GM21381 (cell line): ENCODE measurements around the gene CST8.

Experiments
- ATAC-seq: cut with Tn5 transposase; IDR thresholded peaks from one replicate; pipeline ENCODE4 v1.9.1; 2021; ENCODE audit warnings: mild to moderate bottlenecking, moderate library complexity; ENCODE audit not compliant: unreplicated experiment

Gene CST8

DNA sequence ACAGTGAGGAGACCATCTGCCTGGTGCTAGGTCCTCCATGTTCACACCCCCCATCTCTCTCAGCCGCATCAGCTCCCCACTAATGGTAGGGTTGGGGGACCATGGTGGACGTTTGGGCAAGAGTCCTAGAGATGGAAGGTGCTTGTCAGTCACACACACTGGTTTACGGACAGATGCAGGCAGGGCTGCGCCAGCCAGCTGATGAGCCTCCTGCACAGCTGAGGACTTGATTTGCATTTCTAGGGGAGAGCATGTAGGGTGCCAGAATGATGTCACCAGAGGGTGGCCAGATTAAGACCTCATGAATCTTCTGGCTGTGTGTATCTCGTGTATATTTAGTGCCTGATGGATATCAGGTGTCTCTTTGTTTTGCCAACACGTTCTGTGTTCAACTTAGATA, 28.6 kb downstream of the CST8 start:
- no peak for ATAC-seq

DNA sequence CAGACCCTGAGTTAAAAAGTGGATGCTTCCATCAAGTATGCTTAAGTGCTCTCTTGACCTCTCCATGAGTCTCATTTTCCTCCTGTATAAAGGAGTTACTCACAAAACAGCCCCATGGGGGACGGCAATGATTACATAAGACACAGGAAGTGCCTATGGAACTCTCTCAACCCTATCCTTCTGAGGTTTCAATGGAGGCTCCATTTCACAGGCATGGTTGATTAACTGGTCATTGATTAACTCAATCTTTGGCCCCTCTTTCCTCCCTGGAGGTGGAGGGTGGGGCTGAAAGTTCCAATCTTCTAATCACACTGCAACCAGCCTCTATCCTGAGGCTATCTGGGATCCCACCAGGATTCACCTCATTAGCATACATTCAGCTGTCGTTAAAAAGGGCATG, 29.3 kb downstream of the CST8 start:
- ATAC-seq: no peak

DNA sequence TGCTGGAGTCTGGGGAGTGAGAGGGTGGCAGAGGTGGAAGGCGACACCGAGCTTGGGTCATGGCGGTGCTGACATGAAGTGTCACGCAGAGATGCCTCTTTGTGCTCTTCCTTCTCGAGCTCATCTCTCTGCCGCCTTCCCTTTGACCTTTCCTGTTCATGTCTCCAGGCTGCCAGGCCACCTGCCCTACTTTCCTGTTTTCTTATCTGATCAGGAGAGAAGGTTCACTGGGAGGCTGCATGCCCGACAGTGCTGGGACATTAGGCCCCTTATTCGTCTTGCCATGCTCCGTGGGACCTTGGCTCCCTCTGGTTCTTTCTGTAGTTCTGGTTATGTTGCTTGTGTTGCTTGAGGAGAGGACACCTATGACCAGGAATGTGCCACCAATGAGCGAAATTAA, 33.2 kb downstream of the CST8 start:
- no peak for ATAC-seq

DNA sequence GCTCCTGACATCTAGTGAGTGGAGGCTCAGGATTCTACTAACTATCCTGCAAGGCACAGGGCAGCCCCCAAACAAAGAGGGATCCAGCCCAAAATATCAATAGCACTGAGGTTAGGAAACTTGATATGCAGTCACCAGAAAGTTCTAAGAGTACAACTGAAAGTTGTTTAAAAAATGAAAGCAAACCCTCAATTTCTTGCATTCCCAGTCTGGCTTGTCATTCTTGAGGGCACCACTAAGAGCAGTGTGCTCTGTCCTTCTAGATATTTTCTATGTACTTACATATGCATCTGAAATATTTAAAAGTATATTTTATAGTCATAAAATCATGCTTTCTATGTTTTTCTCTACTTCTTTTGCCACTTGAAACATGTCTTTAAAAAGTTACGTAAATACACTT, 35.9 kb downstream of the CST8 start:
- ATAC-seq: no peak

DNA sequence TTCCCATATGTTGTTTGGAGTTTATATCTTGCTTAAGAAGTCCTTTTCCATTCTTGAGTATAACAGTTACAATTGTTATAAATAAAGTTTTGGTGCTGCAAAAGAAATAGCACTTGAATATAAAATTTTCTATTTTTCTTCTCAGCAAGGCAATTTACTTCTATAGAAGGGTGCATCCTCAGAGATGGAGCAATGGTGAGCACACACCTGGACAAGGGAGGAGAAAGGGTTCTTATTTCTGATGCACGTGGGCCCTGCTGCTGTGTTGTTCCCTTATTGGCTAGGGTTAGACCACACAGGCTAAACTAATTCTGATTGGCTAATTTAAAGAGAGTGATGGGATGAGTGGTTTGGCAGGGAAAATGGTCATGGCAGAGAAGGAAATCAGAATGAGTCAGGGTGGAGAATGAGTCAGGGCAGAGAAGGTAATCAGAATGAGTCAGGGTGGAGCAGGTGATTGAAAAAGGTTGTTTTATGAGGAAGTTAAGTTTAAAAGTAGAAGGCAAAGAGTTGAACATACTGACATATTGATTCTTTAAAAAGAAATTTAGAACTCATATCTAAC, 38.0 kb downstream of the CST8 start:
- ATAC-seq: no peak

DNA sequence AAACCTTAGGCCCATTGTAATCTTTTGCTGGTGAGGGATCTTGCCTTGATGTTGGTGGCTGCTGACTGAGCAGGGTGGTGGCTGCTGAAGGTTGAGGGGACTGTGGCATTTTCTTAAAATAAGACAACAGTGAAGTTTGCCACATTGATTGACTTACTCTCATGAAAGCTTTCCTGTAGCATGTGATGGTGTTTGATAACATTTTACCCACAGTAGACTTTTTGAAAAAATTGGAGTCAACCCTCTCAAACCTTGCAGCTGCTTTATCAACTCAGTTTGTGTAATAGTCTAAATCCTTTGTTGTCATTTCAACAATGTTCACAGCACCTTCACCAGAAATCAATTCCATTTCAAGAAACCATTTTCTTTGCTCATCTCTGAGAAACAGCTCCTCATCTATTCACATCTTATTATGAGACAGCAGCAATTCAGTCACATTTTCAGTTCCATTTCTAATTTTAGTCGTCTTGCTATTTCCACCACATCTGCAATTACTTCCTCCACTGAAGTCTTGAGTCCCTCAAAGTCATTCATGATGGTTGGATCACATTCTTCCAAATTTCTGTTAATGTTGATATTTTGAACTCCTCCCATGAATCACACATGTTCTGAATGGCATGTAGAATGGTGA, 40.1 kb downstream of the CST8 start:
- ATAC-seq: no peak

DNA sequence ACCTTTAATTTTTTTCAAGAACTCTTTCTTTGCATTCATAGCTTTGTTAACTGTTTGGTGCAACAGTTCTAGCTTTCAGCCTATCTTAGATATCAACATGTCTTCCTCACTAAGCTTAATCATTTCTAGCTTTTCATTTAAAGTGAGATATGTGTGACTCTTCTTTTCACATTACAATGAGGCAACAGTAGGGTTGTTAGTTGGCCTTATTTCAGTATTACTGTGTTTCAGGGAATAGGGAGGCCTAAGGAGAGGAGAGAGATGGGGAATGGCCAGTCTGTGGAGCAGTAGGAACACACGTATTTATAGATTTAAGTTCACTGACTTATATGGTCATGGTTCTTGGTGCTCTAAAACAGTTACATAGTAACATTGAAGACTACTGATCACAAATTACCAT, 41.6 kb downstream of the CST8 start:
- ATAC-seq: no peak

DNA sequence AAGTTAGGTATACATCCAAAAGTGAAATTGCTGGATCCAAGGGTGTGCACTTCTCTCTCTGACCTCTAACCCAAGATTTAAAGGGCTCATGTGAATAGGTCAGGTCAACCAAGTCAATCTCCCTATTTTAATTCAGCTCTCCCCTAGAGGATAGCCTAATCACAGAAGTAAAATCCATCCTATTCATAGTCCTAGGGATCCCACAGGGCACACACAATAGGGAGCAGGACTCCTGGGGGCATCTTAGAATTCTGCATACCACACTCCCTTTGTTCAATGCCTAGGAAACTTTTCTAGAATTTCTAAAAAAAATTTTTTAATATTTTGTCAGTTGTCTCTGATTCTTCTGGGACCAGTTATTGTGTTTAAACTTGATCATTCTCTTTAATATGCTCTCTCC, 42.2 kb downstream of the CST8 start:
- no peak for ATAC-seq

DNA sequence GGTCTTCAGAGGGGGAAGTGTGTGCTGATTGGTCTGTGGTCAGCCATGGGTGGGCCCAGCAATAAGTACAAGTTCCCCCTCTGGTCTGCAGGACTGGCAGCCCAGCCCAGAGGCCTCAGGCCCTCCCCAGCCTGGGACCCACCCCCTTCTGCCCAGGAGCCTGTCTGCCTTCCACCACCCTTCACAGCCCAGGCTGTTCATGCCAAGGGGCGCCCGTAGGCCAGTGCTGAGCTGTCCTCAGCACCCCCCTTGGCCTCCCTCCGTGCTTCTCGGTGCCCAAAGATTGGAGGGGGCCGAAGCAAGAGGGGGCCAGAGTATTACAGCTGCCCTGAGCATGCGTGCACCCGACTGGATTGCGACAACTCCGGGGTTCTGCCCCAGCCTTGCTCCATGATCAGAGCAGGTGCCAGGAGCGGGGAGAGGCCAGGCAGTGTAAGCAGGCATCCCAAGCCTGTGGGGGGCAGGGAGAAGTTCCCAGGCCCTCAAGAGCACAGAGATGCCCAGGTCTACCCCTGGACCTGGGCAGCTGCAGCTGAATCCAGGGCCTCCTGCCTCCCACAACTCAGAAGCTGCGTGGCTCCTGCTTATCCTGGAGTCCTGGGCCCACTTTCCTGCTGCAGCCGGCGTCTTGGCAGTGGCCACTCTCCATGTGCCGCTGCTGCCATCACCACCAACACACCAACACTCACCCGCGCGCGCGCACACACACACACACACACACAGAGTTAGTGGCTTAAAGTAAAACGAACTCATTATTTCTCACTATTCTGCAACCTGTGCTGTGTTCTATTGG, 44.1 kb downstream of the CST8 start:
- ATAC-seq: no peak

DNA sequence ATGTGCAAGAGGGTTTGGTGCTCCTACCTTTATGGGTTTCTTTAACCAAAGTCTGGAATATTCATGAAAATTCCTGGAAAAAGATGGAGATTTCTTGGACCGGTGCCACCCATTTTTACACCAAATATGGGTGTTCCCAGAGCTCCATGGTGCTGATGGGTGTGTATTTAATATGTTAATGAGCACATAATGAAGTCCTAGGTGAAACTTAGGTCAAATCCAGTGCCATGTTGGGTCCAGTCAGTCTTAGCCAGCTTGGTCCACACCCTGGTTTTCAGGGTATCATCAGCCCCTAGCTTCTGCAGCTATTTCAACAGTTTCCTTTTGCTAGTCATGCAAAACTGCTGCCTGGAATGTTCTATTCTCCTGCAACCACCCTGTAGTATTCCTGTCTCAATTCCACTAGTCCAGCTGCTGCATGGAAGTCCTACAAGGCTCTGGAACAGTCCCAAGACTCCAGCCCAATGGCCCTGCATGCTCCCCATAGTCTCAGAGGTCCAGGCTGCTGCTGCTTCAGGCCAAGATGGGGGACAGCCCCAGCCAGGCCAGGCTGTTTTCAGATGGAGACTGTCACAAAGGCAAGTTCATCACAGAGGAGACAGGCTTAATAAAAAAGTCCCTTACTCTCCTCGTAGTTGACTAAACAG, 45.5 kb downstream of the CST8 start:
- ATAC-seq: no peak

DNA sequence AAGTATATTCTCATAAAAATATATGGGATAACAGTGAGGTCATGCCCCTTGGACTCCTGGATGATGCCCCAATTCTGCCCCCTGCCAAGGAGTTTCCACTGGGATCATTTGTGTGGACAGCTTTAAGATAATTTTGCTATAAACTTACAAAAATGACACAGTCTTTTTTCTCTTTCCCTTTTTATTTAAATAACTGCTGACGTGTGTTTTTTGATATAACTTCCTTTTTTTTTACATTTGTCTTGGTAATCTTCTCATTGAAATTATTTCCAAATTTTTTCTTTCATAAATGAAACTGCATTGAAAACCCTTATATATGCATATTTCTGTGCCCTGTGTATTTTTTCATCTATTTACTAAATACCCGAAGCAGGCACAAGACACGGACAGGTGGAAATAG, 46.1 kb downstream of the CST8 start:
- no peak for ATAC-seq

DNA sequence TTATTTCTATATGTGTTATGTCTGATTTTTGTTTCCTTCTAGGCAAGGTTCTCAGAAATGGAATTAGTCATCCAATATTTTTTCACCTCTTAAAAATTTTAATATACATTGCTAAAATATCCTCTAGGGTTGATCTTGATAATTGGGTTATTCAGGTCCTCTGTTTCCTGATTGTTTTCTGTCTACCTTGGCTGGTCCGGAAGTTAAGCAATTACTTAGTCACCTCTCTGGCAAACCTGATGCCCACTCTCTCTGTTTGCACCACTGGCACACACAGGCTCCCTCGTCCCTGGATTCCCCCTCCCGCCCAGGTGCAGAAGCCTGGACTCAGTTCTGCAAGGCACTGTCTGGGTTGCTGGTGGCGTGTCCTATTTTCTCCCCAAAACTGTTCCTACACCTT, 49.7 kb downstream of the CST8 start:
- ATAC-seq: no peak

DNA sequence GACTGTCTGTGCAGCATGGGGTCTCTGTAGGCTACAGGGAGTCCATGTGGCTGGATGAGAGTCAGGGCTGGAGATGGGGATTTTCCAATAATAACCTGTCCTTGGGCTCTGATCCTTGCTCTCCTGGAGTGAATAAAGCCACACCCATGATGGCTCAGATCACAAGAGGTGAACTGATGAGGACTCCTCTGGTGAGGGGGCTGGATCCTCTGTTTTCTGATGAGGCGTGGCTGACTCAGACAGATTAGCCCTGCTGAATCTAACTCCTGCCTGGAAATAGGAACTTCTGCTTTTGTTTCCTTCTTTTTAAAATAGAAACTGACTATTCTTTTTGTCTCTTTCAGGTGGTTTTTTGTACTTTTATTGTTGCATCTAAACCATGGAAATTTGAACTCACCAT, 50.4 kb downstream of the CST8 start:
- no peak for ATAC-seq

DNA sequence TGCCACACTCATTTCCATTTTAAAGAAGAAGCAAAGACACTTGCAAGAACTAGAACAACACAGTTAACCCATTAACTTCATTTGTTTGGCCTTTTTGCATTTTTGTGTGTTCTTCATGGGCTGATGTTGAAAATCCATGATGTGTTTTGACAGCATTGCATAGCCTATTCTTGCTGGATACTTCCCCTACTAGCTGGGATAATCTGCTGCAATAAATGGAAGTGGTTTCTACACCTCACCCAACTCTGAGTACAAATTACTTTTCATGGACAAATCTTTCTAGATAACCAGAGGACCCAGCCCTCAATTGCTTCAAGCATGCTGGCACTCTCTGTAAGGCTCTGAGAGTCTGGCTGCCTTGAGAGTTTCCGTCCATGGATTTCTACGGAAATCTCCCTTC, 50.9 kb downstream of the CST8 start:
- ATAC-seq: no peak

DNA sequence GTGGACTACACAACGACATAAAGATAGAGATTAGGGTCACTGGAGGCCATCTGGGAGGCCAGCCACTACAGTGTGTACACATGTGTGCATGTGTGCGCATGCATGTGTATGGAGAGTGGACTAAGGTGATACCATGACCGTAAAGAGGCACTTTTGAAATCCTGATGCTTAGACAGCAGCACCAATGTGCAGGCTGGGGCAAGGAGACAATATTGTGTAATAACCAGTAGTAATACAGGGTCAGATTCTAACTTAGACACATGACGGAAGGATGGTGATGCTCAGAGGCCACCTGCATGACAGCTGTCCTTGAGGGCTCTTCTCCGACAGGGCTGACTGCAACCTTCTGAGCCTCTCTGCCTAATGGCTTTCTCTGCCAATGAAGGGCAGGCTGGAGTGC, 51.9 kb downstream of the CST8 start:
- no peak for ATAC-seq

DNA sequence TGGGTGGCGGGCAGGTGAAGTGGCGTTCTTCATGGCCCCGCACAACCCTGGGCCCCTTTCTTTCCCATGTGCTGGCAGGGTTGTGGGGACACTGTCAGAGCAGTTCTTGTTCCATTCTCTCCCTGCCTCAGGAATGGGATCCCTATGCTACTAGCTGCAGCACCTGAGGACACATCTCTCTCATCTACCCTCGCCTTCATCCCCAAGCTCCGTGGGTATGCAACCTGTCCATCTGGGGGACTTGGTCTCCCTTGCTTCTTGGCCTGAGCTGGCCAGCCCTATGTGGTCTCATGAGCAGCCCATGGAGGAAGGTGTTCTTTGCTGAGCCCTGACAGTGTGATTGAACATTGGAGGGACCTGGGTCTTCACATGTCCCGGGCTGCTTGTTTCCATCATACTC, 53.2 kb downstream of the CST8 start:
- ATAC-seq: no peak
